HepG2 (cell line): ENCODE measurements around the gene TLCD1. TPM values are rescaled to one million over a fixed set of nuclear protein-coding genes. Genes with fewer than 3 reads are reported as not detected.
A peak's percentile ranks its signal among the peaks of the same experiment; 100 is the strongest.

Source experiments
- HNRNPL ChIP-seq: fragments of 200-400 bp; formaldehyde crosslinking; IDR thresholded peaks from 2 replicates; pipeline ENCODE4 v1.6.1; 2017; ENCODE audit warnings: mild to moderate bottlenecking, low read depth, low read length
- NKX3-1 ChIP-seq: sonication (generic); formaldehyde crosslinking; IDR thresholded peaks from 2 replicates; pipeline ENCODE4 v1.5.0; 2020; ENCODE audit warnings: missing genetic modification reagents
- POLR2A ChIP-seq, 2 experiments: IDR thresholded peaks; 2 replicates each; pipeline ENCODE4 v1.6.1; 2011; ENCODE audit warnings: low read depth in 2 of 2, low read length in 2 of 2, mild to moderate bottlenecking in 1 of 2, moderate library complexity in 1 of 2; ENCODE audit not compliant: insufficient read depth in 1 of 2
- SP2 ChIP-seq: sonication (generic); formaldehyde crosslinking; IDR thresholded peaks from 2 replicates; pipeline ENCODE4 v1.5.1; 2020; ENCODE audit warnings: mild to moderate bottlenecking, missing genetic modification reagents
- SRSF1 ChIP-seq: fragments of 200-400 bp; formaldehyde crosslinking; optimal IDR thresholded peaks from 2 replicates; pipeline ENCODE3; 2017; ENCODE audit warnings: mild to moderate bottlenecking, low read depth, low read length, moderate library complexity
- TARDBP ChIP-seq: sonication (generic); formaldehyde crosslinking; IDR thresholded peaks from 2 replicates; pipeline ENCODE4 v1.8.0; 2022; ENCODE audit warnings: mild to moderate bottlenecking, missing genetic modification reagents
- ZFP90 ChIP-seq: sonication (generic); formaldehyde crosslinking; IDR thresholded peaks from 2 replicates; pipeline ENCODE4 v1.8.0; 2022; ENCODE audit warnings: missing genetic modification reagents, mild to moderate bottlenecking, inconsistent platforms, borderline replicate concordance
- ZNF354B ChIP-seq: sonication (generic); formaldehyde crosslinking; IDR thresholded peaks from 2 replicates; pipeline ENCODE4 v1.8.0; 2022; ENCODE audit warnings: mild to moderate bottlenecking, missing genetic modification reagents
- ZNF383 ChIP-seq: sonication (generic); formaldehyde crosslinking; IDR thresholded peaks from 2 replicates; pipeline ENCODE4 v1.4.0; 2020; ENCODE audit warnings: missing genetic modification reagents, mild to moderate bottlenecking, borderline replicate concordance
- ZNF501 ChIP-seq: sonication (generic); formaldehyde crosslinking; IDR thresholded peaks from 2 replicates; pipeline ENCODE4 v1.5.1; 2020; ENCODE audit warnings: mild to moderate bottlenecking, moderate library complexity, missing genetic modification reagents
- ZNF564 ChIP-seq: sonication (generic); formaldehyde crosslinking; IDR thresholded peaks from 2 replicates; pipeline ENCODE4 v1.8.1; 2023; ENCODE audit warnings: mild to moderate bottlenecking, missing genetic modification reagents
- ZNF577 ChIP-seq: sonication (generic); formaldehyde crosslinking; IDR thresholded peaks from 2 replicates; pipeline ENCODE4 v1.4.0; 2020; ENCODE audit warnings: mild to moderate bottlenecking, low read depth, missing genetic modification reagents, borderline replicate concordance
- ZNF747 ChIP-seq: sonication (generic); formaldehyde crosslinking; IDR thresholded peaks from 2 replicates; pipeline ENCODE4 v1.8.1; 2023; ENCODE audit warnings: missing genetic modification reagents, mild to moderate bottlenecking, borderline replicate concordance
- ZNF773 ChIP-seq: sonication (generic); formaldehyde crosslinking; IDR thresholded peaks from 2 replicates; pipeline ENCODE4 v1.4.0; 2020; ENCODE audit warnings: missing genetic modification reagents, borderline replicate concordance
- ZSCAN29 ChIP-seq: sonication (generic); formaldehyde crosslinking; conservative IDR thresholded peaks from 2 replicates; pipeline ENCODE4 v1.4.0; 2020; ENCODE audit warnings: mild to moderate bottlenecking, missing genetic modification reagents
- polyA plus RNA-seq, 8 experiments: library from polyadenylated mRNA; depleted of rRNA in 3 of 8; stranded (reverse) in 7 of 8; unstranded in 1 of 8; fragments of >200 nt; fragmentation: Illumina TruSeq in 4 of 8; extraction: Trizol in 4 of 8; gene quantifications; 2 replicates each; pipeline versions ENCODE4 v1.2.1 to v1.2.3, GENCODE V29; 2011 to 2016; ENCODE audit warnings: low read depth in 4 of 8, missing spikeins in 1 of 8, mixed read lengths in 1 of 8; ENCODE audit not compliant: insufficient read depth in 1 of 8
- total RNA-seq, 5 experiments: library from RNA; depleted of rRNA; stranded (reverse); fragments of >200 nt; fragmentation: Illumina TruSeq; extraction: Trizol; gene quantifications; 2 replicates each; pipeline ENCODE4 v1.2.3, GENCODE V29; 2016; ENCODE audit warnings: low read depth in 1 of 5
- TF ChIP-seq, protein P1 (sequence below): sonication (generic); formaldehyde crosslinking; IDR thresholded peaks from 2 replicates; pipeline ENCODE4 v1.5.1; 2020; ENCODE audit warnings: mild to moderate bottlenecking, missing genetic modification reagents, moderate library complexity
- TF ChIP-seq, protein P2 (sequence below): sonication (generic); formaldehyde crosslinking; conservative IDR thresholded peaks from 2 replicates; pipeline ENCODE4 v1.4.0; 2020; ENCODE audit warnings: missing genetic modification reagents
- TF ChIP-seq, protein P3 (sequence below): sonication (generic); formaldehyde crosslinking; IDR thresholded peaks from 2 replicates; pipeline ENCODE4 v1.5.0; 2020; ENCODE audit warnings: missing genetic modification reagents, mild to moderate bottlenecking, borderline replicate concordance
- TF ChIP-seq, protein P4 (sequence below): sonication (generic); formaldehyde crosslinking; IDR thresholded peaks from 2 replicates; pipeline ENCODE4 v1.8.1; 2023; ENCODE audit warnings: mild to moderate bottlenecking, missing genetic modification reagents

Gene TLCD1
- total and polyA plus RNA-seq, 2 of the 13 experiments (the other 11 are each of a cell fraction or from before 2014, with no cell fraction given) = 14.9 to 19.6 TPM

DNA sequence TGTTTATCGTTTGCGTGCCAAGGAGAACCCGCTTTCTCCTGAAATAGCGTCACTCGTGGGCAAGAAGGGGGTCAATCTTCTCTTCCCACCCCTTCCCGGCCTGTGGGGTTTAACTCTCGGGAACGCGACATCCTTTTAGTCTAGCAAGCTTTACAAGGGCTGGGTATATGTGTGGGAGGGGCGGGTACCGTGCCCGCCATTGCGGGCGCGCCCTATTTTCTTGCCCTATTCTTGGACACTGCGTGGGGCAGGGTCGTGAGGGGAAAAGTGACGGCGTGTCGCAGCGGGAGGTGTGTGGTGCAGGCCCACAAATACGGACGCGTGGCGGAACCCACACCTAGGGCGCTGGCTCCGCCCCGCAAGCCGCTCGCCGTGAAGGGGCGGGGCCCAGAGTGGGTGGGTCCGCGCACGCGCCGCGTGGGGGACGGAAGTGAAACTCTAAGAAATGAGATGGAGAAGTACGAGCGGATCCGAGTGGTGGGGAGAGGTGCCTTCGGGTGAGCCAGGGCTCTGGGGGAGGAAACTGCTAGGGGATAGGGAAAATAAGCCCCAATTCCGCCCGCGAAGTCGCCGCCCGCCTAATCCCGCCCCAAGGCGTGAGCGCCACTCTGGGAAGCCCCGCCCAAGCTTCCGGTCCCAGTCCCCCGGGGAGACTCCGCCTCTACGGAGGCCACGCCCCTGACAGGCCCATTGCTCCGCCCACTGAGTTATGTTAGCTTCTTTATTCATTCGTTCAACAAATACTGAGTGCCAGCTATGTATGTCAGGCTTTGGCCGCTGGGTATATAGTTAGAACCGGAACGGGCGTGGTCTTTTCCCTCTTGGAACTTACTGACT is 2.5 kb upstream of the TLCD1 start, which contains the start of gene NEK8 (continued):
- TF ChIP-seq, protein P1, sequence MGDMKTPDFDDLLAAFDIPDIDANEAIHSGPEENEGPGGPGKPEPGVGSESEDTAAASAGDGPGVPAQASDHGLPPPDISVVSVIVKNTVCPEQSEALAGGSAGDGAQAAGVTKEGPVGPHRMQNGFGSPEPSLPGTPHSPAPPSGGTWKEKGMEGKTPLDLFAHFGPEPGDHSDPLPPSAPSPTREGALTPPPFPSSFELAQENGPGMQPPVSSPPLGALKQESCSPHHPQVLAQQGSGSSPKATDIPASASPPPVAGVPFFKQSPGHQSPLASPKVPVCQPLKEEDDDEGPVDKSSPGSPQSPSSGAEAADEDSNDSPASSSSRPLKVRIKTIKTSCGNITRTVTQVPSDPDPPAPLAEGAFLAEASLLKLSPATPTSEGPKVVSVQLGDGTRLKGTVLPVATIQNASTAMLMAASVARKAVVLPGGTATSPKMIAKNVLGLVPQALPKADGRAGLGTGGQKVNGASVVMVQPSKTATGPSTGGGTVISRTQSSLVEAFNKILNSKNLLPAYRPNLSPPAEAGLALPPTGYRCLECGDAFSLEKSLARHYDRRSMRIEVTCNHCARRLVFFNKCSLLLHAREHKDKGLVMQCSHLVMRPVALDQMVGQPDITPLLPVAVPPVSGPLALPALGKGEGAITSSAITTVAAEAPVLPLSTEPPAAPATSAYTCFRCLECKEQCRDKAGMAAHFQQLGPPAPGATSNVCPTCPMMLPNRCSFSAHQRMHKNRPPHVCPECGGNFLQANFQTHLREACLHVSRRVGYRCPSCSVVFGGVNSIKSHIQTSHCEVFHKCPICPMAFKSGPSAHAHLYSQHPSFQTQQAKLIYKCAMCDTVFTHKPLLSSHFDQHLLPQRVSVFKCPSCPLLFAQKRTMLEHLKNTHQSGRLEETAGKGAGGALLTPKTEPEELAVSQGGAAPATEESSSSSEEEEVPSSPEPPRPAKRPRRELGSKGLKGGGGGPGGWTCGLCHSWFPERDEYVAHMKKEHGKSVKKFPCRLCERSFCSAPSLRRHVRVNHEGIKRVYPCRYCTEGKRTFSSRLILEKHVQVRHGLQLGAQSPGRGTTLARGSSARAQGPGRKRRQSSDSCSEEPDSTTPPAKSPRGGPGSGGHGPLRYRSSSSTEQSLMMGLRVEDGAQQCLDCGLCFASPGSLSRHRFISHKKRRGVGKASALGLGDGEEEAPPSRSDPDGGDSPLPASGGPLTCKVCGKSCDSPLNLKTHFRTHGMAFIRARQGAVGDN (CRISPR knock-in tag) = peak; percentile 76
- peak; percentile 31; the same call in 1 of the 2 replicates for TF ChIP-seq ZNF773
- TF ChIP-seq TARDBP (CRISPR knock-in tag) = peak; percentile 45; the same call in 1 of the 2 replicates
- TF ChIP-seq, protein P2, sequence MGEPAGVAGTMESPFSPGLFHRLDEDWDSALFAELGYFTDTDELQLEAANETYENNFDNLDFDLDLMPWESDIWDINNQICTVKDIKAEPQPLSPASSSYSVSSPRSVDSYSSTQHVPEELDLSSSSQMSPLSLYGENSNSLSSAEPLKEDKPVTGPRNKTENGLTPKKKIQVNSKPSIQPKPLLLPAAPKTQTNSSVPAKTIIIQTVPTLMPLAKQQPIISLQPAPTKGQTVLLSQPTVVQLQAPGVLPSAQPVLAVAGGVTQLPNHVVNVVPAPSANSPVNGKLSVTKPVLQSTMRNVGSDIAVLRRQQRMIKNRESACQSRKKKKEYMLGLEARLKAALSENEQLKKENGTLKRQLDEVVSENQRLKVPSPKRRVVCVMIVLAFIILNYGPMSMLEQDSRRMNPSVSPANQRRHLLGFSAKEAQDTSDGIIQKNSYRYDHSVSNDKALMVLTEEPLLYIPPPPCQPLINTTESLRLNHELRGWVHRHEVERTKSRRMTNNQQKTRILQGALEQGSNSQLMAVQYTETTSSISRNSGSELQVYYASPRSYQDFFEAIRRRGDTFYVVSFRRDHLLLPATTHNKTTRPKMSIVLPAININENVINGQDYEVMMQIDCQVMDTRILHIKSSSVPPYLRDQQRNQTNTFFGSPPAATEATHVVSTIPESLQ (CRISPR knock-in tag) = no peak
- TF ChIP-seq SRSF1 = no peak
- no peak for TF ChIP-seq ZNF383
- TF ChIP-seq POLR2A (IDR thresholded peaks at IDR 0.05; ENCODE audit: insufficient read depth in 1 of 2, low read depth in 2 of 2, low read length in 2 of 2) = peak; percentile 70 to 85
- peak; percentile 74; the same call in 1 of the 2 replicates for TF ChIP-seq ZNF564 (CRISPR knock-in tag)
- TF ChIP-seq ZNF577 (CRISPR knock-in tag) = no peak
- TF ChIP-seq ZFP90 (CRISPR knock-in tag) = 0 out of 2 replicates have a peak, but pooled peaks have one; percentile 20
- TF ChIP-seq ZNF354B (CRISPR knock-in tag) = 0 out of 2 replicates have a peak, but pooled peaks have one; percentile 67
- TF ChIP-seq ZNF747 (CRISPR knock-in tag) = peak; percentile 92; the same call in 1 of the 2 replicates
- TF ChIP-seq HNRNPL = 0 out of 2 replicates have a peak, but pooled peaks have one; percentile 56
- TF ChIP-seq ZSCAN29 (CRISPR knock-in tag) = 0 out of 2 replicates have a peak, but pooled peaks have one; percentile 16
- TF ChIP-seq, protein P3, sequence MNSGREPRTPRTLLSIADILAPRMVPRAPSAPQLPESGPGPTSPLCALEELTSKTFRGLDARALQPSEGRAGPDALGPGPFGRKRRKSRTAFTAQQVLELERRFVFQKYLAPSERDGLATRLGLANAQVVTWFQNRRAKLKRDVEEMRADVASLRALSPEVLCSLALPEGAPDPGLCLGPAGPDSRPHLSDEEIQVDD (CRISPR knock-in tag) = 0 out of 2 replicates have a peak, but pooled peaks have one; percentile 30
- TF ChIP-seq NKX3-1 (CRISPR knock-in tag) = 0 out of 2 replicates have a peak, but pooled peaks have one; percentile 15
- TF ChIP-seq, protein P4, sequence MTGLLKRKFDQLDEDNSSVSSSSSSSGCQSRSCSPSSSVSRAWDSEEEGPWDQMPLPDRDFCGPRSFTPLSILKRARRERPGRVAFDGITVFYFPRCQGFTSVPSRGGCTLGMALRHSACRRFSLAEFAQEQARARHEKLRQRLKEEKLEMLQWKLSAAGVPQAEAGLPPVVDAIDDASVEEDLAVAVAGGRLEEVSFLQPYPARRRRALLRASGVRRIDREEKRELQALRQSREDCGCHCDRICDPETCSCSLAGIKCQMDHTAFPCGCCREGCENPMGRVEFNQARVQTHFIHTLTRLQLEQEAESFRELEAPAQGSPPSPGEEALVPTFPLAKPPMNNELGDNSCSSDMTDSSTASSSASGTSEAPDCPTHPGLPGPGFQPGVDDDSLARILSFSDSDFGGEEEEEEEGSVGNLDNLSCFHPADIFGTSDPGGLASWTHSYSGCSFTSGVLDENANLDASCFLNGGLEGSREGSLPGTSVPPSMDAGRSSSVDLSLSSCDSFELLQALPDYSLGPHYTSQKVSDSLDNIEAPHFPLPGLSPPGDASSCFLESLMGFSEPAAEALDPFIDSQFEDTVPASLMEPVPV (CRISPR knock-in tag) = peak; percentile 87
- TF ChIP-seq SP2 (CRISPR knock-in tag) = peak; percentile 52; the same call in 1 of the 2 replicates
- peak; percentile 70; the same call in 1 of the 2 replicates for TF ChIP-seq ZNF501 (CRISPR knock-in tag)
